HG03045 (cell line): ENCODE data around the gene TMEM233.

ENCODE experiments used
- ATAC-seq: cut with Tn5 transposase; IDR thresholded peaks from one replicate; pipeline ENCODE4 v1.9.1; 2021; ENCODE audit warnings: mild to moderate bottlenecking, moderate library complexity; ENCODE audit not compliant: unreplicated experiment

The TMEM233 gene

DNA sequence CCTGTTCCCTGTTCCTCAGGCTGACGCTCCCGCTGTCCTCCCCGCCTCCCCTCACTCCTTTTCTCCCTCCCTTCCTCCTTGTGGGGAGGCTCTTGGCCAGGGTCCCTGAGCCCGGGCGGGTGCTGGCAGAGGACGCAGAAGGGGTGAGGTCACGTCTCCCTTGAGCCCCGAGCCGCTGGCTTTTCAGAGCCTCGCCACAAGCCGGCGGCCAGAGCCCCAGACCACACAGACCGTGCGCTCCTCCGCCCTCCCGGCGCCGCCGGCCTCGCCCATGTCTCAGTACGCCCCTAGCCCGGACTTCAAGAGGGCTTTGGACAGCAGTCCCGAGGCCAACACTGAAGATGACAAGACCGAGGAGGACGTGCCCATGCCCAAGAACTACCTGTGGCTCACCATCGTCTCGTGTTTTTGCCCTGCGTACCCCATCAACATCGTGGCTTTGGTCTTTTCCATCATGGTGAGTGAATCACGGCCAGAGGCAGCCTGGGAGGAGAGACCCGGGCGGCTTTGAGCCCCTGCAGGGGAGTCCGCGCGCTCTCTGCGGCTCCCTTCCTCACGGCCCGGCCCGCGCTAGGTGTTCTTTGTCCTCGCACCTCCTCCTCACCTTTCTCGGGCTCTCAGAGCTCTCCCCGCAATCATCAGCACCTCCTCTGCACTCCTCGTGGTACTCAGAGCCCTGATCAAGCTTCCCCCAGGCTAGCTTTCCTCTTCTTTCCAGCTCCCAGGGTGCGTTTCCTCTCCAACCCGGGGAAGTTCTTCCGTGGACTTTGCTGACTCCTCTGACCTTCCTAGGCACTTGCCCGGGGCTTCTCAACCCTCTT lies at the start of gene TMEM233:
Gene TMEM233 (plus strand): TSS at position 197 of the 821 bp plus-strand sequence. CDS start 75 bp downstream, at position 272.
- no peak for ATAC-seq

DNA sequence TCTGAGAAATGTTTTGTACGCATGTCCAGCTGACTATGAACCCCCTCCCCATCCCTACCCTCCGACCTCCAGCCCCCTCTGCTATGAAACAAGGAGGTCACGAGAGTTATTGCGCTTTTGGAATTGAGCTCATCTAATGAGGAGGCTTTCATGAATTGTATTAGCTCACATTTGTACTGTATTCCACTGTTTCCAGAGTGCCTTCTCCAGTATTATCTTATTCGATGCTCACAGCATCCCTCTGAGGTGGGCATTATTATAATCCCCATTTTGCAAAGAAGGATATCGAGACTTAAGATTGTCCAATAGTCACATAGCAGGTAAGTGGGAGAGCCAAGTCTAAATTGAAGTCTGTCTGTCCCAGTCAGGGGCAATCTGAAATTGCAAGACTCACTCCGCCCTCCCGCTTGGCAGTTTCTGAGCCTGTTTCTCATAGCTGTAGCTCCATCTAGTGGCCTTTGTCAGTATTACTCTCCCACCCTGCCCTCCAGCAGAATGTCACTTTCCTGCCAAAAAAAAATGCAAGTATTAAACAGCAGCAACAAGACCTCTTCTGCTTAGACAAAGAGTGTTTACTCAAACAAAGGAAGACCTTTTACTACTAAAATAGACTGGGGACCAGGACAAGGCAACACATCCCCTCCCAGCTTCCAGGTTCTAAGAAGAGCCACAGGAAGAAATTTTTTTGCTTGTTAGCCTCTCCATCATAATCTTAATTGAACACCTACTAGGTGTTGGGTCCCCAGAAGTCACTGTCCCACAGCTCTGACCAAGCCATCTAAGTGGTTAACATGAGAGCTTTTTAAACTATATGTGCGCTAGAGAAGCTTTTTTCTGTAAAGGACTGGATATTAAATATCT lies 48.6 kb upstream of the TMEM233 start:
- ATAC-seq: no peak

DNA sequence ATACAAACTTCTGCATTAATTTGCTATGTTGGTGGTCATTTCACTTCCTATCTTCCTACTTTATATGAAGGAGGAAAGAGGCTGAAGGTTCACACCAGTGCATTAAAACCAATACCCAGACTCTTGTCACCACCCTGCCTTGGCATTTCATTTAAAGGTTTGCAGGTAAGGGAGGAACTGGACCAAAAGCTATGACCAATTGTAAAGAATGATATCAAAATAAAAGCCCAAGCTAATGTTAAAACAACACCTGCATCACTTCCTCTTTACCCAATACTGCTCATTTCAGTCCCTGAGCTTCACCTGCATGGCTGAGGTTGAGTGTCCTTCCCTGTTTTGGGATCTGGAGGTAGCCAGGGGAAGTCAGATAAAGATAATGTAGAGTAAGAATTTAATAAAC lies 47.2 kb upstream of the TMEM233 start:
- ATAC-seq: no peak

DNA sequence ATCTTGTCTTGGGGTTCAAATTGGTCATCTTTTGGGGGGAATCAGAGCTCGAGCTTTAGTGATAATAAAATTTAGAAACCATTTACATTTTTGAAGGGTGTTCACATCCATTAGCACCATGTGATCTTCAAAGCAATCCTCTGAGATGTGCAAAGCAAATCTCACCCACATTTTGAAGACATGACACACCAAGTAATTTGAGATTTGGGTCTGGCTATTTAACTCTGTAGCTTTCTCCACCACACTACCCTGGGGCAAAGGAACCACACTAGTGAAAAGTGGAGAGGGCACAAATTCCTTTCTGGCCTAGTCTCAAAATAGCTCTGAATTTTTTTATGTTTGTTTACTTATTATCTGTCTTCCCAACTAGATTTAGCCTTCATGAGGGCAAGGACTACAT lies 46.6 kb upstream of the TMEM233 start:
- ATAC-seq: no peak

DNA sequence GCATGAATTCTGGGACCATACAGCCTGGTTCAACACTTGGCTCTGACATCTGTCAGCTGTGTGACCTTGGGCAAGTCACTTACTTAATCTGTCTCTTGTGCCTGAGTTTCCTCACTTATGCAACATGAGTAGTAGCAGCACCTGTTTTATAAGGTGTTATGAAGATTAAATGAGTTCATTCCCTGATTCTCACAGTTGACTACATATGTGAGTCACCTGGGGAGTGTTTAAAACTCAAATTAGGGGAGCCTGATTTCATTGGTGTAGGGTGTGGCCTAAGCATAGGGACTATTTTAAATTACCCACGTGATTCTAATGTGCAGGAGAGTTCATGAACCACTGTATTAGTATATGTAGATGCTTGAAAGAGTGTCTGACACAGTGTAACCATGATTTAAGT lies 36.7 kb upstream of the TMEM233 start:
- ATAC-seq: no peak

DNA sequence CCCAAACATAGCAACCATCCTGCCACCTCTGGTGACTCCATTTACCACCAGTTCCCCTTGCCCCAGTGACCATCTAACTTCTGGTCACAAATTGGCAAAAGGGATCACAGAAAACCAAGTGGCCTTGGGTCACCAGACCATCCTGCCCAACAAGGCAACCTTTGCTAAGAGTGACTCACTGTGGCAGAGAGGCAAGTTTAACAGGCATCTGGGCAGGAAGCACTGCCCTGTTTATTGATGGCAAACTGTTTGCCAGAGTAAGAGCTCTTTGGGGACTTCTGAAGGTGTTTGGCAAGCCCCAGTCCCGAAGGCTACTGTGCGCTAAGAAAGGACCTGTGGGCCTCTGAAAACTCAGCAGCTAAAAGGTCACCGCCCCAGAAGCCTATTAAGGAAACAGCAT lies 28.2 kb upstream of the TMEM233 start:
- ATAC-seq: no peak

DNA sequence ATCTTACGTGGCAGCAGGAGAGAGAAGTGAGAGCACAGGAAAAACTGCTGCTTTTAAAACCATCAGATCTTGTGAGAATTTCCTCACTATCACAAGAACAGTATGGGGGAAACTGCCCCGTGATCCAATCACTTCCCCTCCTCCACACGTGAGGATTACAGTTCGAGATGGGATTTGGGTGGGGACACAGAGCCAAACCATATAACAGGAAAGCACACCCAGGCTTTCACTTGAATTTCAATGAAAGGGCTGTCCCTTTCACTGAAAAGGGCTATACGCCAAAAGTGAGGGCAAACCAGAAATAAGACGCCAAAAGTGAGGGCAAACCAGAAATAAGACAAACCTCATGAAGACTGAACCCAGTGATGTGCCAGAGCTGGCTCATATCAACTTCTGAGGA lies 22.8 kb upstream of the TMEM233 start:
- no peak for ATAC-seq

DNA sequence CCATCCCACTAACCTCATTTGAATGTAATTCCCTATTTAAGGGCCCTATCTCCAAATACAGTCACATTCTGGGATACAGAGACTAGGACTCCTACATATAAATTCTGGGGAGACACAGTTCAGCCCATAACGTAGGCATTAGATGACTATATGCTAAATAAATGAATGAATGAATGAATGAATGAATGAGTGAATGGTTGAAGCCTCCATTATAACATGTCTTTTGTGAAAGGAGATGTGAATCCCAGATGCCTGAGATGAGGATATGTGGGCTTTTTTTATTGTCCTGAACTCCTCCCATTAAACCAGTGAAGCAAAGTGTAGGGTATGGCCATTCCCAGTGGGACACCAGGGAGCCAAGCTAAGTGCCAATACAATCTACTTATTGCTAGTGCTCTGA lies 20.5 kb upstream of the TMEM233 start:
- ATAC-seq: no peak

DNA sequence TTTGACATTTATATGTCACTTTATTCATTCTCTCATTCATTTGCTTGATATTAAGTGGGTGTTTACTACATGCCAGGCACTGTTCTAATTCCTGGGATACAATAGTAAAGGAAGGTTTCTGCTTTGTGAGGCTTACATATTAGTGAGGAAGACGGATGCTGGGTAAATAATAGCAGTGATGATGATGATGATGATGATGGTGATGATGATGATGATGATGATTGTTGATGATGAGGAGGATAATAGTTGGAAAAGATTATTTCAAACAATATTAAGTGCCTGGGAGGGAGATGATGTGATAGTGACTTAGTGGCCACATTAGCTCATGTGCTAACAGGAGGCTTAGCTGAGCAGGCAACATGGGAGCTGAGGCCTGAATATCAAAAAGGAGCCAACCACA lies 19.3 kb upstream of the TMEM233 start:
- ATAC-seq: no peak

DNA sequence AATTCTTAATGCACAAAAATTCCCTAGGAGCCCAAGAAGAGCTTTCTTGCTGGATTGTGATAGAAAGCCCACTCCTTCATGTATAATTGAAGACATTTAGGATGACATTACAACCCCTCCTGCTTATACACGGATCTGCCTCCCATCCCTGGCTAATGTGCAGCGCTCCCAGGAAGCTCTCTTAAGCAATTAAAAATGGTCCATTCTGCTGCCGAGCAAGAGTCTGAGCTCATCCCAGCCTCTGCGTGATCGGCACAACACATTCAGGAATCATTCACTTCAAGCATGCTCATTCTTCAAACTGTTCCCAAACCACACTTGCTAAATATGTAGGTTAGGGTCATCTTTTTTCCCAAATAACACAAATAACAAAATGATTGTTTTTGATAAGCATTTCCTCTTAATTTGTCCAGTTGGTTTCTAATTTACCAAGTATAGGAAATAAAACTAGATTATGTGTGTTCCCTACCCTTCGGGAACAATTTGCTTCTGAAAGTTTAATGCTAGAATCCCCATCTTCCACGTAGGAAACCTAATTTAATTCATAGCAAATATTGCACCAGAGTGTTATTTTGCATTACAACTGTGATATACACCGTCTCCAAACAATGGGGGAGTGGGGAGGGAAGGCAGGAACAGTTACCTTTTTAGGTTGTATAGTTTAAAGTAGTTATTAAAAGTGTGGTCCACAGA lies 17.3 kb upstream of the TMEM233 start:
- ATAC-seq: no peak

DNA sequence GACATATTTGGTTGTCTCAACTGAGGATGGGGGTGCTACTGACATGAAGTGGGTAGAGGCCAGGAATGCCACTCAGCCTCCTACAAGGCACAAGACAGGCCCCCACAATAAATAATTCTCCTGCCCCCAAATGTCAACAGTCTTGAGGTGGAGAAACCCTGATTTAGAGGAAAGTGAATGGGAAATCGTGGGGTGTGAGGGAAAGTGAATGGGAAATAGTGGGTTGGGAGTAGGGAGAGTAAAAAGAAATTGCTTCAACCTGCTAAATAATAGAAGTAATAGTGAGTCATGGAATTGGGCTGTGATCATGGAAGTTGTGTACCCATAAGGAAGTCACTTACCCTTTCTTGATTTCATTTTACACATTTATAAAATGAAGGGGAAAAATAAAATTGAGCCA lies 16.7 kb upstream of the TMEM233 start:
- no peak for ATAC-seq

DNA sequence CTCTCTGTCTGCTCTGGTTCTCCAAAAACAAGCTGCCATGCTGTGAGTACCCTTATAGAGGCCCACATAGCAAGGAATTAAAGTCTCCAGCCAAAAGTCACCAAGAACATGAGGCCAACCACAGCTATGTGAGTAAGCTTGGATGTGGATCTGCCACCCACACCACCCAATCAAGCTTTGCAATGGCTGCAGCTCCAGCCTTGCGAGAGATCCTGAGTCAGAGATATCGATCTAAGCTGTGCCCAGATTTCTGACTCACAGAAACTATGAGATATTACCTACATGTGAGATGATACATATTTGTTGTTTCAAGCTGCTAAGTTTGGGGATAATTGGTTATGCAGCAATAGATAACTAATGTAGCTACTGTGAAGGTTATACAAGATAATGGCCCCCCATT lies 15.5 kb upstream of the TMEM233 start:
- no peak for ATAC-seq

DNA sequence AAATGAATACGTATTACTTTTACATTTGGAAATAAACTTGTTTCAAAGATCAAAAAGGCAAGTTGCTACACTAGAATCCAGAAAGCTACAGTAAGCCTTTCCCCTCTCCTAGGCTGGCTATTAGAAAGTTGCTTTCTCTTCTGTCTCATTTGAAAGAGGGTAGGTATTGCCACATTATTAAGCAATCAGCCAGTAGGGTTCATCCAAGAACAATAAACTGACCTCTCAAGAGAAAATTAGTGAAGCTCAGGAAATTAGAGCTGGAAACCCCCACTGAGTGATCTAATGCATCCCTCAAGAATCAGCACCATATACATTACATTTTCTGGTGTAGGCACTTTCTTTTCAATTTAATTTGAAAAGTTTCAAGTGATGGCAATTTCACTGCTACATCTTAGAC lies 4.5 kb upstream of the TMEM233 start:
- ATAC-seq: no peak

DNA sequence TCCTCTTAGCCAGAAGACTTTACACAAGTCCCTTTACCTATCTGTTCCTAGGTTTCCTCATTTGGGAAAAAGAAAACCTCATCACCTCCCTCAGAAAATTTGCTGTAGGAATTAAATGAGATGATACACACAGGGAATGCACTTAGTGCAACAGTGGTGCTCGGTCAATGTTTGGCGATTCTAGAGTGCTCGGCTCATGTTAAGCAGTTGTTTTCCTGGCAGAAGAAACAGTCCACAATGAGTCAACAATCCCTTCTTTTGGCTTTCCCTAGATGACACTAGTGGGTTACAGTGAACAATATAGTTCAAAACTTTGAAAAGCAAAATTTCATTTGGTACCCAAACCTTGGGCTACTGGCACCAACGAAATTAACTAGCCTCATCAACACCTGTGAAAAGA lies 3.9 kb upstream of the TMEM233 start:
- no peak for ATAC-seq

DNA sequence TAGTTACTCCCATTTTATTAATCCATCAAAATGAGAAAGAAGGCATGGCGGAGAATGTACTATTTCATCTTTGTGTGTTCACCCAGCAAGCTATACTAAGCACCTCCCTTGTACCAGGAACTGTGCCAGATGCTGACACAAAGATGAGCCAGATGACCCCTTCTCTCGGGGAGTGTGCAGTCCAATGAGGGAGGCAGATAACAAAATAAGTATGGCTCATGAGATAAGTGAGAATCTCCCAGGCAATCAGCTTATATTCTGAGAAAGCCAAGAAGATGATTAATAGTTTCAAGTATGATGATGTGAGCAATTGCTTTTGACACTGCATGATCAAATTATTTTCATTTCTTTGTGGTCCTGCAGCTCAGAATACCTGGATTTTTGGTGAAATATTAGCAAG lies 1.3 kb upstream of the TMEM233 start:
- ATAC-seq: no peak

DNA sequence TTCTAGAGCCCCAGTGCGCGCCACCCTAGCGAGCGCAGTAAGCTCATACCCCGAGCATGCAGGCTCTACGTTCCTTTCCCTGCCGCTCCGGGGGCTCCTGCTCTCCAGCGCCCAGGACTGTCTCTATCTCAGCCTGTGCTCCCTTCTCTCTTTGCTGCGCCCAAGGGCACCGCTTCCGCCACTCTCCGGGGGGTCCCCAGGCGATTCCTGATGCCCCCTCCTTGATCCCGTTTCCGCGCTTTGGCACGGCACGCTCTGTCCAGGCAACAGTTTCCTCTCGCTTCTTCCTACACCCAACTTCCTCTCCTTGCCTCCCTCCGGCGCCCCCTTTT lies 791 bp downstream of the TMEM233 start:
- ATAC-seq: no peak

DNA sequence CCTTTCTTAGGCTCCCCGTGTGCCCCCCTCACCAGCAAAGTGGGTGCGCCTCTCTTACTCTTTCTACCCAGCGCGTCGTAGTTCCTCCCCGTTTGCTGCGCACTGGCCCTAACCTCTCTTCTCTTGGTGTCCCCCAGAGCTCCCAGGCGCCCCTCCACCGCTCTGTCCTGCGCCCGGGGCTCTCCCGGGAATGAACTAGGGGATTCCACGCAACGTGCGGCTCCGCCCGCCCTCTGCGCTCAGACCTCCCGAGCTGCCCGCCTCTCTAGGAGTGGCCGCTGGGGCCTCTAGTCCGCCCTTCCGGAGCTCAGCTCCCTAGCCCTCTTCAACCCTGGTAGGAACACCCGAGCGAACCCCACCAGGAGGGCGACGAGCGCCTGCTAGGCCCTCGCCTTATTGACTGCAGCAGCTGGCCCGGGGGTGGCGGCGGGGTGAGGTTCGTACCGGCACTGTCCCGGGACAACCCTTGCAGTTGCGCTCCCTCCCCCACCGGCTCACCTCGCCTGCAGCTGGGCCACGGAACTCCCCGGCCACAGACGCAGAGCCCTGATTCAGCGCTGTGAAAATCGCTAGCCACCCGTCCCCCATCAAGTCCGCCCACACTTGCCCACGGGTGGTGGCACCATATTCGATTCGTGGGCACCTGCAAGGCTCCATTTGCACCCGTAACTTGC lies 1.3 kb downstream of the TMEM233 start:
- ATAC-seq: no peak

DNA sequence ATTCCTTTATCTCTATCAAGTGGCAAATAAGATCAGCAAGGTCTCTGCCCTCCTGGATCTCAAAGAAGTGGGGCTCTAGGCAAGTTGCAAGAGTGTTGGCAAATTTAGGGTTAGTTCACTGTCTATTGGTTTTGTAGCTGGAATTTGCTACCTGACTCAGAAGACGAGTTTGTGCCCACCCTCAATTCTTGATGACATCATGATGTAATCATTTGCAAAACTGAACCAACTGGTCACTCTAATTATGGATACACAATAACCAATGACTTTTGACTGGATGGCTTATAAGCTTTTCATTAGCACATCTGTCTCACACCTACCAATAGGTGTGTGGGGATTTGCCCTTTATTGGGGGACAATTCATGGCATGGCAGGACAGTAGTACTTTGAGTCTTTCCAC lies 4.6 kb downstream of the TMEM233 start:
- no peak for ATAC-seq

DNA sequence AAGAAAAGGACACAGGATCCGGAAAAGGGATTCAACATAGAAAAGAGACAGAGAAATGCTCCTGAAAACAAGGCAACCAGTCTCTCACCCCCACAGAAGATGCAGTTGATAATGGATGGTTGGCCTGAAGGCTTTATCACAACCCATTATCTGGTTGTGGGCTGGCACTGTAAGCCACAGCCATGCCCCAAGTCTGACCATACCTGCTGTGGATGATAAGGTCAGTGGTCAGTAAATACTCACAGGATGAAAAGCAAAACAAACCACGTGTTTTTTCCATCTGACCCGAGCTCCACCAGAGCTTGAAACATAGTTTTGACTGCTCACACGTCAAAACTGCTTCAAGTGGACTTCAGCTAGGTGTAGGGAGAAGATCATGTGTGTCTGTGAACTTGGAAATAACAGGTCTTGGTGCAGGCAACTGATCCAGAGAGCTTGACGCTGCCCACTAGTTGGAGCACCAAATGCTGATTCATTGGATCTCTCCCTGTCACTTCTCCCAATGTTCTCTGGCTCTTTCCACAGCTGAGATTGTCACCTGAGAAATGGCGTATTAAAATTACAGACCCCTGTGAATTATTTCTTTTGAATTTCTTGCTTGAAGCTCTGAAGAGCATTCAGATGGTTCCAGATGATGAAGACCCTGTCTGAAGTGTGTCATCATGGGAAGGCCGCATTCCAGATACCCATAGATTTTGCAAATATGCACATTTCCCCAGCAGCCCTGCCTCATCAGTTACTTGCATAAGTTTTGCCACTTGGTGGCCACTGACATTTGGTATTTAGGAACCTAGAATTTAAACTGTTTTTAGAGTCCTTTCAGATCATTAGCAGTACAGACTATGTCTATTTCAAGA lies 8.5 kb downstream of the TMEM233 start:
- ATAC-seq: no peak

DNA sequence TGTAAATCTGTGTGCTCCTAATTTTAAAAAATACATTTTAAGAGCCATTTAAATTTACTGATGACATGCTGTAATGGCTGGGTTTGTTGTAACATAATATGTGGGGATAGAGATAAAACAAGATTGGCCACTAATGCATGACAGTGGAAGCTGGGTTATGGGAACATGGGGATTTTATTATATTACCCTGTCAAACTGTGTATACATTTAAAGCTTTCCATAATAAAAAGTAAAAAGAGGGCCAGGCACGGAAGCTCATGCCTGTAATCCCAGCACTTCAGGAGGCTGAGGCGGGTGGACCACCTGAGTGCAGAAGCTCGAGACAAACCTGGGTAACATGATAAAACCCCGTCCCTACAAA lies 9.1 kb downstream of the TMEM233 start:
- no peak for ATAC-seq
